GM23248 (cell line): ENCODE results near the gene CEMIP2. TPM values are rescaled to one million over a fixed set of nuclear protein-coding genes. Genes with fewer than 3 reads are reported as not detected.

Experiments
- DNase-seq: peaks from one replicate; pipeline ENCODE4 v3.0.0-alpha.2; 2015
- H2AFZ ChIP-seq: fragments of 200-600 bp; sonication (generic); 2 replicates; pipeline ENCODE4 v1.6.1; 2016; ENCODE audit warnings: antibody characterized with exemption
- H3F3A ChIP-seq: fragments of 200-600 bp; sonication (generic); 2 replicates; pipeline ENCODE4 v1.6.1; 2016; ENCODE audit warnings: mild to moderate bottlenecking, antibody characterized with exemption, mixed run types; ENCODE audit not compliant: insufficient read depth
- H3K27ac ChIP-seq: fragments of 200-600 bp; sonication (generic); 2 replicates; pipeline ENCODE4 v1.5.1; 2016; ENCODE audit warnings: mild to moderate bottlenecking
- H3K27me3 ChIP-seq: fragments of 200-600 bp; sonication (generic); replicated peaks from 2 replicates; pipeline ENCODE4 v1.6.1; 2016; ENCODE audit warnings: mild to moderate bottlenecking; ENCODE audit not compliant: insufficient read depth
- H3K36me3 ChIP-seq: fragments of 200-600 bp; sonication (generic); 2 replicates; pipeline ENCODE4 v1.6.1; 2016; ENCODE audit warnings: low read depth, mild to moderate bottlenecking
- H3K4me1 ChIP-seq: fragments of 200-600 bp; sonication (generic); 2 replicates; pipeline ENCODE4 v1.6.1; 2016; ENCODE audit warnings: mild to moderate bottlenecking; ENCODE audit not compliant: insufficient read depth
- H3K4me2 ChIP-seq: fragments of 200-600 bp; sonication (generic); one replicate; pipeline ENCODE4 v1.6.1; 2016; ENCODE audit warnings: mild to moderate bottlenecking; ENCODE audit not compliant: unreplicated experiment
- H3K4me3 ChIP-seq: fragments of 200-600 bp; sonication (generic); 2 replicates; pipeline ENCODE4 v1.5.1; 2016; ENCODE audit warnings: mild to moderate bottlenecking
- H3K79me2 ChIP-seq: fragments of 200-600 bp; sonication (generic); 2 replicates; pipeline ENCODE4 v1.6.1; 2016; ENCODE audit warnings: mild to moderate bottlenecking; ENCODE audit not compliant: insufficient read depth
- H3K9ac ChIP-seq: fragments of 200-600 bp; sonication (generic); 2 replicates; pipeline ENCODE4 v1.6.1; 2016; ENCODE audit warnings: mild to moderate bottlenecking
- H3K9me2 ChIP-seq: fragments of 200-600 bp; sonication (generic); 2 replicates; pipeline ENCODE4 v1.6.1; 2016; ENCODE audit warnings: mixed run types, mild to moderate bottlenecking, moderate library complexity; ENCODE audit not compliant: insufficient read depth
- H3K9me3 ChIP-seq: fragments of 200-600 bp; sonication (generic); one replicate; pipeline ENCODE4 v1.6.1; 2017; ENCODE audit warnings: low read depth
- H4K20me1 ChIP-seq: fragments of 200-600 bp; sonication (generic); 2 replicates; pipeline ENCODE4 v1.6.0; 2016; ENCODE audit not compliant: insufficient read depth
- EZH2 ChIP-seq: fragments of 200-600 bp; sonication (generic); IDR thresholded peaks from 2 replicates; pipeline ENCODE4 v1.6.1; 2018; ENCODE audit warnings: antibody characterized with exemption, mild to moderate bottlenecking; ENCODE audit not compliant: insufficient read depth, poor library complexity, severe bottlenecking
- EZH2phosphoT487 ChIP-seq: fragments of 200-600 bp; sonication (generic); IDR thresholded peaks from 2 replicates; pipeline ENCODE4 v1.6.1; 2018; ENCODE audit warnings: antibody characterized with exemption, moderate library complexity, mild to moderate bottlenecking, low read depth; ENCODE audit not compliant: insufficient read depth
- WGBS, 2 experiments: methylation state at CpG; one replicate each; pipeline ENCODE4 v1.1.6; 2015 to 2017; ENCODE audit warnings: low lambda C conversion rate in 2 of 2, low coverage in 1 of 2; ENCODE audit errors: missing lambda C conversion rate in 2 of 2; 5-methylcytosine and 5-hydroxymethylcytosine counted together
- in situ Hi-C: fragments of 300-500 bp; cut with MboI; formaldehyde crosslinking; loops from 2 replicates; pipeline ENCODE4 v1.15.0; 2020
- polyA plus RNA-seq: library from polyadenylated mRNA; unstranded; fragments of >200 nt; fragmentation: Nextera tagmentation; extraction: Ambion mirVana; gene quantifications from 2 replicates; pipeline ENCODE4 v1.2.1, GENCODE V29; 2016
- total RNA-seq: library from RNA; depleted of rRNA; stranded (reverse); fragments of >200 nt; shearing (Covaris generic); gene quantifications from 2 replicates; pipeline ENCODE4 v1.2.3, GENCODE V29; 2014

The CEMIP2 gene
- total and polyA plus RNA-seq, 2 experiments from 2014 or later: 12.7 to 40.4 TPM

GRCh38 chr9:71726723-71727122 is 41.6 kb downstream of the CEMIP2 start:
- Histone ChIP-seq H3K27ac (peak overlapping the region; percentile 31; the same call in 1 of the 2 replicates), H2AFZ (no peak overlapping the region), H3K4me1 (peaks cover 26% of the 10 kb centered on the region), H3K9ac (no peak overlapping the region), H4K20me1 (no peaks in the 10 kb centered on the region), H3K9me3 (no peaks in the 10 kb centered on the region), H3K27me3 (no peaks in the 10 kb centered on the region), H3K79me2 (peaks cover 15% of the 10 kb centered on the region; the same call in 1 of the 2 replicates), H3F3A (peaks cover 43% of the 10 kb centered on the region), H3K9me2 (no peaks in the 10 kb centered on the region), H3K4me2 (peak overlapping the region; percentile 27), H3K36me3 (peaks cover 53% of the 10 kb centered on the region), H3K4me3 (no peak overlapping the region)
- TF ChIP-seq EZH2phosphoT487 (no peak), EZH2 (no peak)
- DNase-seq: no peak
- in situ Hi-C loops: no loop called here
- 64 to 69% methylated on average over 3 of the region's 3 CpGs for WGBS, 2 experiments

- peak overlapping the region; percentile 31 for H3K27ac ChIP-seq
- peak; percentile 74 for DNase-seq
- in situ Hi-C loops: no loop called here
- no peaks in the 10 kb centered on the region for H4K20me1 ChIP-seq
- peaks cover 15% of the 10 kb centered on the region; the same call in 1 of the 2 replicates for H3K79me2 ChIP-seq
- H3K36me3 ChIP-seq: peaks cover 52% of the 10 kb centered on the region
- 31% methylated on average over 5 of the region's 5 CpGs for WGBS, 2 experiments
- H3K4me3 ChIP-seq: no peak overlapping the region
- H3F3A ChIP-seq: peaks cover 44% of the 10 kb centered on the region
- H3K4me1 ChIP-seq: peaks cover 33% of the 10 kb centered on the region
- H2AFZ ChIP-seq: no peak overlapping the region
- TF ChIP-seq EZH2phosphoT487 (no peak), EZH2 (no peak)
- no peaks in the 10 kb centered on the region for H3K9me3 ChIP-seq
- no peaks in the 10 kb centered on the region for H3K9me2 ChIP-seq
- H3K4me2 ChIP-seq: peak overlapping the region; percentile 27
- H3K27me3 ChIP-seq: no peaks in the 10 kb centered on the region
- 0 out of 2 replicates have a peak overlapping the region, but pooled peaks have one; percentile 7 for H3K9ac ChIP-seq
These were observed 42.5 kb downstream of the CEMIP2 start for GRCh38 chr9:71725590-71726338.

GRCh38 chr9:71721855-71722254 is 46.5 kb downstream of the CEMIP2 start:
- H3K4me3 ChIP-seq: no peak overlapping the region
- H3K27me3 ChIP-seq: no peaks in the 10 kb centered on the region
- no peaks in the 10 kb centered on the region for H4K20me1 ChIP-seq
- peak overlapping the region; percentile 23 for H3K4me2 ChIP-seq
- peaks cover 44% of the 10 kb centered on the region for H3K36me3 ChIP-seq
- H3K9me2 ChIP-seq: no peaks in the 10 kb centered on the region
- peaks cover 30% of the 10 kb centered on the region for H3F3A ChIP-seq
- H2AFZ ChIP-seq: no peak overlapping the region
- H3K4me1 ChIP-seq: peaks cover 36% of the 10 kb centered on the region
- H3K9me3 ChIP-seq: no peaks in the 10 kb centered on the region
- peaks cover 9% of the 10 kb centered on the region; the same call in 1 of the 2 replicates for H3K79me2 ChIP-seq
- DNase-seq: peak; percentile 31
- TF ChIP-seq EZH2phosphoT487 (no peak), EZH2 (no peak)
- H3K27ac ChIP-seq: peak overlapping the region; percentile 37
- in situ Hi-C loops: no loop called here
- peak overlapping the region; percentile 17; the same call in 1 of the 2 replicates for H3K9ac ChIP-seq

GRCh38 chr9:71719562-71719961 is 48.8 kb downstream of the CEMIP2 start:
- Histone ChIP-seq H2AFZ (no peak overlapping the region), H3K27ac (no peak overlapping the region), H3K9ac (no peak overlapping the region), H3K9me2 (no peaks in the 10 kb centered on the region), H3K4me2 (no peak overlapping the region), H3K79me2 (peaks cover 8% of the 10 kb centered on the region; the same call in 1 of the 2 replicates), H3K27me3 (no peaks in the 10 kb centered on the region), H3F3A (peaks cover 16% of the 10 kb centered on the region), H3K4me1 (peaks cover 21% of the 10 kb centered on the region), H4K20me1 (no peaks in the 10 kb centered on the region), H3K9me3 (no peaks in the 10 kb centered on the region), H3K4me3 (no peak overlapping the region), H3K36me3 (peaks cover 39% of the 10 kb centered on the region)
- in situ Hi-C loops: no loop called here
- WGBS, 2 experiments: 32 to 44% methylated on average over 5 of the region's 5 CpGs
- TF ChIP-seq EZH2phosphoT487: no peak
- DNase-seq: peak; percentile 61
